IMR-90 (cell line): ENCODE results near the gene KLHL3. TPM values are rescaled to one million over a fixed set of nuclear protein-coding genes. Genes with fewer than 3 reads are reported as not detected.

ENCODE experiments used
- ATAC-seq: fragments of 200-7000 bp; cut with Tn5 transposase; 2 replicates; pipeline ENCODE4 v1.9.1; 2020; ENCODE audit warnings: low read depth, mild to moderate bottlenecking, moderate library complexity
- BruUV-seq: library from RNA; stranded (reverse); fragments of 400-500 nt; replicated peaks from 2 replicates; lab custom pipeline; 2021; lab: Mats Ljungman, UMichigan
- CTCF ChIA-PET: fragments of 300-600 bp; formaldehyde crosslinking; extraction: SDS; loops from one replicate; lab custom pipeline; 2021; ENCODE audit warnings: antibody characterized with exemption; lab: Yijun Ruan, JAX
- POLR2A ChIA-PET: fragments of 300-600 bp; sonication (Branson Sonifier 250); formaldehyde crosslinking; loops from one replicate; lab custom pipeline; 2022; ENCODE audit warnings: antibody characterized with exemption; ENCODE audit not compliant: unreplicated experiment; lab: Charles Lee
- DNase-seq: peaks from one replicate; pipeline ENCODE4 v3.0.0; 2013
- H2AFZ ChIP-seq: replicated peaks from 2 replicates; pipeline ENCODE3; 2013; ENCODE audit warnings: low read length, mild to moderate bottlenecking; ENCODE audit not compliant: poor library complexity
- H2AK5ac ChIP-seq: 2 replicates; pipeline ENCODE4 v1.6.1; 2013; ENCODE audit warnings: low read depth, low read length, inconsistent platforms
- H2AK9ac ChIP-seq: replicated peaks from 2 replicates; pipeline ENCODE3; 2013; ENCODE audit warnings: mild to moderate bottlenecking, low read depth, low read length, moderate library complexity; ENCODE audit not compliant: poor library complexity
- H2BK120ac ChIP-seq: 2 replicates; pipeline ENCODE4 v1.6.1; 2013; ENCODE audit warnings: low read depth, low read length, inconsistent platforms
- H2BK15ac ChIP-seq: 3 replicates; pipeline ENCODE4 v1.6.1; 2013; ENCODE audit warnings: low read depth, low read length, inconsistent platforms
- H2BK20ac ChIP-seq: 2 replicates; pipeline ENCODE4 v1.6.1; 2013; ENCODE audit warnings: low read depth, mild to moderate bottlenecking, inconsistent platforms, low read length, moderate library complexity
- H2BK5ac ChIP-seq: 2 replicates; pipeline ENCODE4 v1.6.1; 2013; ENCODE audit warnings: mild to moderate bottlenecking, low read depth, low read length, inconsistent platforms; ENCODE audit not compliant: poor library complexity, severe bottlenecking
- H3K14ac ChIP-seq: replicated peaks from 2 replicates; pipeline ENCODE4 v1.6.1; 2013; ENCODE audit warnings: low read depth, low read length, inconsistent platforms
- H3K18ac ChIP-seq: 2 replicates; pipeline ENCODE4 v1.6.1; 2013; ENCODE audit warnings: low read depth, low read length, control low read depth
- H3K23ac ChIP-seq: 2 replicates; pipeline ENCODE4 v1.6.1; 2013; ENCODE audit warnings: low read depth, low read length, inconsistent platforms
- H3K27ac ChIP-seq: 2 replicates; pipeline ENCODE4 v1.5.1; 2013; ENCODE audit warnings: mild to moderate bottlenecking, control low read depth, low read length; ENCODE audit not compliant: insufficient read depth
- H3K27me3 ChIP-seq: 2 replicates; pipeline ENCODE4 v1.6.1; 2013; ENCODE audit warnings: low read length; ENCODE audit not compliant: control insufficient read depth, insufficient read depth
- H3K36me3 ChIP-seq: 2 replicates; pipeline ENCODE4 v1.6.1; 2013; ENCODE audit warnings: low read length, mixed read lengths; ENCODE audit not compliant: control insufficient read depth, insufficient read depth
- H3K4ac ChIP-seq: 2 replicates; pipeline ENCODE4 v1.6.1; 2013; ENCODE audit warnings: low read depth, low read length, inconsistent platforms
- H3K4me1 ChIP-seq: 2 replicates; pipeline ENCODE4 v1.6.1; 2013; ENCODE audit warnings: low read length, mixed read lengths; ENCODE audit not compliant: control insufficient read depth, insufficient read depth
- H3K4me2 ChIP-seq: 2 replicates; pipeline ENCODE4 v1.6.1; 2013; ENCODE audit warnings: low read depth, mild to moderate bottlenecking, control low read depth, low read length, moderate library complexity
- H3K4me3 ChIP-seq: 2 replicates; pipeline ENCODE4 v1.5.1; 2013; ENCODE audit warnings: low read depth, mild to moderate bottlenecking, control low read depth, low read length, moderate library complexity; ENCODE audit not compliant: insufficient read depth
- H3K56ac ChIP-seq: 2 replicates; pipeline ENCODE4 v1.6.1; 2013; ENCODE audit warnings: low read length, inconsistent platforms; ENCODE audit not compliant: insufficient read depth; ENCODE audit errors: extremely low read depth
- H3K79me1 ChIP-seq, 2 experiments: 2 replicates each; pipeline ENCODE4 v1.6.1; 2013; ENCODE audit warnings: low read length in 2 of 2, inconsistent platforms in 1 of 2, low read depth in 1 of 2
- H3K9ac ChIP-seq: 2 replicates; pipeline ENCODE4 v1.6.1; 2013; ENCODE audit warnings: low read depth, low read length, control low read depth
- H3K9me1 ChIP-seq: 2 replicates; pipeline ENCODE4 v1.6.1; 2013; ENCODE audit warnings: low read length, inconsistent platforms; ENCODE audit not compliant: insufficient read depth
- H3K9me3 ChIP-seq: 2 replicates; pipeline ENCODE4 v1.6.1; 2013; ENCODE audit warnings: low read length; ENCODE audit not compliant: control insufficient read depth, insufficient read depth
- H4K20me1 ChIP-seq: 2 replicates; pipeline ENCODE4 v1.6.1; 2013; ENCODE audit warnings: low read length, inconsistent platforms; ENCODE audit not compliant: insufficient read depth
- H4K5ac ChIP-seq: 2 replicates; pipeline ENCODE4 v1.6.1; 2013; ENCODE audit warnings: mild to moderate bottlenecking, low read depth, low read length, control low read depth
- H4K8ac ChIP-seq, 2 experiments: 2 replicates each; pipeline ENCODE4 v1.6.1; 2013; ENCODE audit warnings: low read depth in 2 of 2, low read length in 2 of 2, control low read depth in 1 of 2, inconsistent platforms in 1 of 2
- H4K91ac ChIP-seq: 2 replicates; pipeline ENCODE4 v1.6.1; 2013; ENCODE audit warnings: low read depth, low read length, inconsistent platforms; ENCODE audit not compliant: insufficient read depth
- BHLHE40 ChIP-seq: fragments of 150-350 bp; IDR thresholded peaks from 2 replicates; pipeline ENCODE4 v1.6.1; 2016; ENCODE audit warnings: mild to moderate bottlenecking, low read depth, low read length
- CEBPB ChIP-seq: IDR thresholded peaks from 2 replicates; pipeline ENCODE4 v1.6.1; 2012; ENCODE audit warnings: low read depth, low read length, improper control_type of control experiment
- CHD1 ChIP-seq: IDR thresholded peaks from 2 replicates; pipeline ENCODE4 v1.6.1; 2012; ENCODE audit warnings: low read depth, low read length, improper control_type of control experiment
- CTCF ChIP-seq: conservative IDR thresholded peaks from 2 replicates; pipeline ENCODE4 v1.5.1; 2012; ENCODE audit warnings: mild to moderate bottlenecking, low read depth, low read length, improper control_type of control experiment
- NFE2L2 ChIP-seq: fragments of 150-350 bp; IDR thresholded peaks from 2 replicates; pipeline ENCODE4 v1.6.1; 2016; ENCODE audit warnings: low read depth, mild to moderate bottlenecking, low read length
- RAD21 ChIP-seq: IDR thresholded peaks from 2 replicates; pipeline ENCODE4 v1.6.1; 2012; ENCODE audit warnings: low read length, improper control_type of control experiment
- RFX5 ChIP-seq: IDR thresholded peaks from 2 replicates; pipeline ENCODE4 v1.8.0; 2012; ENCODE audit warnings: low read depth, mild to moderate bottlenecking, low read length, moderate library complexity
- SMC3 ChIP-seq: fragments of 150-350 bp; IDR thresholded peaks from 2 replicates; pipeline ENCODE4 v1.6.1; 2016; ENCODE audit warnings: low read depth, mild to moderate bottlenecking, antibody characterized with exemption, low read length, moderate library complexity
- WGBS, 2 experiments: methylation state at CpG; one replicate each; pipeline versions ENCODE4 v1.1.5 to v1.1.7; 2013; ENCODE audit warnings: missing lambda C conversion rate in 2 of 2; ENCODE audit not compliant: insufficient read length in 1 of 2; ENCODE audit errors: extremely low coverage in 2 of 2; 5-methylcytosine and 5-hydroxymethylcytosine counted together
- dilution Hi-C: fragments of 300-500 bp; cut with HindIII; formaldehyde crosslinking; loops from one replicate; pipeline ENCODE4 v1.14.3; 2018; ENCODE audit warnings: low sequenced_read_pairs; ENCODE audit not compliant: unreplicated experiment
- in situ Hi-C: fragments of 300-500 bp; cut with MboI; formaldehyde crosslinking; loops from 3 replicates; pipeline ENCODE4 v1.14.3; 2019; ENCODE audit warnings: low sequenced_read_pairs, inconsistent platforms, mixed read lengths
- intact Hi-C: fragments of 100-400 bp; cut with micrococcal nuclease; formaldehyde crosslinking; loops from 2 replicates; pipeline ENCODE4 v1.10.0; 2022
- polyA plus RNA-seq, 3 experiments: library from polyadenylated mRNA; depleted of rRNA; stranded (reverse); fragments of >200 nt; gene quantifications; 2 replicates each; pipeline ENCODE4 v1.2.3, GENCODE V29; 2012; ENCODE audit warnings: low replicate concordance in 1 of 3
- total RNA-seq: library from RNA; depleted of rRNA; stranded (reverse); fragments of >200 nt; gene quantifications from 2 replicates; pipeline ENCODE4 v1.2.3, GENCODE V29; 2012
- TF ChIP-seq, protein P1 (sequence below): fragments of 150-350 bp; IDR thresholded peaks from 2 replicates; pipeline ENCODE4 v1.6.1; 2017; ENCODE audit warnings: mild to moderate bottlenecking, antibody characterized with exemption, low read length, low read depth

KLHL3 gene
- total and polyA plus RNA-seq, 2 of the 4 experiments (the other 2 are of a cell fraction), result 2.3 to 4.1 TPM

- Histone ChIP-seq H4K91ac (no peak overlapping the region), H2AK9ac (no peak overlapping the region), H3K4me3 (no peak overlapping the region), H3K4ac (no peak overlapping the region), H3K56ac (no peak overlapping the region), H4K20me1 (no peaks in the 10 kb centered on the region), H3K36me3 (no peaks in the 10 kb centered on the region), H3K14ac (no peak overlapping the region), H3K27me3 (no peaks in the 10 kb centered on the region; the same call in none of the 2 replicates), H2BK20ac (no peak overlapping the region), H3K4me1 (no peaks in the 10 kb centered on the region), H4K8ac (no peak overlapping the region), H3K23ac (no peak overlapping the region), H2BK5ac (no peak overlapping the region), H3K18ac (no peak overlapping the region), H3K27ac (no peak overlapping the region), H2AFZ (no peak overlapping the region), H3K9me1 (peaks cover 2% of the 10 kb centered on the region; the same call in 1 of the 2 replicates), H3K79me1 (no peaks in the 10 kb centered on the region), H3K9me3 (no peaks in the 10 kb centered on the region), H2AK5ac (no peak overlapping the region), H4K5ac (no peak overlapping the region), H3K4me2 (no peak overlapping the region), H3K9ac (no peak overlapping the region), H2BK120ac (no peak overlapping the region), H2BK15ac (no peak overlapping the region)
- no peak for ATAC-seq
- POLR2A ChIA-PET, result no interaction called here
- no CpG with 5 or more reads among the region's 1 CpG for WGBS, 2 experiments
- in situ Hi-C loops, result loop anchor here (25.0 kb wide), 2 partner anchors 421 to 496 kb away; partner anchors contain the start of gene NME5
- DNase-seq, result peak; percentile 58
- TF ChIP-seq BHLHE40 (no peak), NFE2L2 (no peak), RAD21 (no peak), CTCF (no peak), SMC3 (no peak), CEBPB (no peak), CHD1 (no peak), RFX5 (no peak)
- TF ChIP-seq, protein P1, sequence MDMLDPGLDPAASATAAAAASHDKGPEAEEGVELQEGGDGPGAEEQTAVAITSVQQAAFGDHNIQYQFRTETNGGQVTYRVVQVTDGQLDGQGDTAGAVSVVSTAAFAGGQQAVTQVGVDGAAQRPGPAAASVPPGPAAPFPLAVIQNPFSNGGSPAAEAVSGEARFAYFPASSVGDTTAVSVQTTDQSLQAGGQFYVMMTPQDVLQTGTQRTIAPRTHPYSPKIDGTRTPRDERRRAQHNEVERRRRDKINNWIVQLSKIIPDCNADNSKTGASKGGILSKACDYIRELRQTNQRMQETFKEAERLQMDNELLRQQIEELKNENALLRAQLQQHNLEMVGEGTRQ, result no peak
- intact Hi-C loops, result no loop called here
- CTCF ChIA-PET, result interaction anchor here (1.6 kb wide), 1 partner anchor 11 kb away, joined by 4 read pairs; no protein-coding TSS in a partner anchor
- dilution Hi-C loops, result no loop called here
- BruUV-seq, result no TSS peak
Observed at GRCh38 chr5:137641148-137641547, 94.7 kb downstream of the KLHL3 start.
